Esophagus squamous epithelium (tissue), 4 donors: ENCODE results near the gene DENND6A.

ENCODE experiments used
- CTCF ChIP-seq, 6 experiments: fragments of 450-650 bp in 4 of 6; fragments of 200-600 bp in 2 of 6; sonication (generic) in 2 of 6; IDR thresholded peaks; one replicate each; pipeline ENCODE4 v1.5.1; 2016 to 2019; ENCODE audit warnings: antibody characterized with exemption in 6 of 6, mild to moderate bottlenecking in 4 of 6, moderate library complexity in 4 of 6
- POLR2A ChIP-seq, 4 donors: fragments of 450-650 bp; IDR thresholded peaks; one replicate each; pipeline ENCODE4 v1.6.1; 2017; ENCODE audit warnings: antibody characterized with exemption in 4 of 4, mild to moderate bottlenecking in 4 of 4, moderate library complexity in 3 of 4

GRCh38 chr3:57699591-57699990 is 6.7 kb upstream of the DENND6A start:
- TF ChIP-seq CTCF (IDR thresholded peaks at IDR 0.05) (no peak), POLR2A (IDR thresholded peaks at IDR 0.05) (no peak)
